H1 (cell line): ENCODE results near the gene SERPINA1. TPM values are rescaled to one million over a fixed set of nuclear protein-coding genes. Genes with fewer than 3 reads are reported as not detected.

Experiments
- CTCF ChIA-PET: fragments of 300-600 bp; sonication (Branson Sonifier 250); formaldehyde crosslinking; loops from one replicate; lab custom pipeline; 2021; ENCODE audit not compliant: partially characterized antibody; lab: Charles Lee
- POLR2A ChIA-PET: fragments of 300-600 bp; sonication (Branson Sonifier 250); formaldehyde crosslinking; loops from one replicate; lab custom pipeline; 2021; ENCODE audit warnings: inconsistent platforms; ENCODE audit not compliant: partially characterized antibody; lab: Charles Lee
- DNase-seq, 2 experiments: peaks; one replicate each; pipeline versions ENCODE4 v3.0.0 to v3.0.0-alpha.2; 2010 to 2022; ENCODE audit warnings: low spot score in 2 of 2, low read depth in 1 of 2, mixed read lengths in 1 of 2
- FAIRE-seq: peaks from 2 replicates; lab custom pipeline; 2011; peaks lifted over from hg19 to GRCh38; lab: Jason Lieb, UNC
- H2AFZ ChIP-seq: 2 replicates; pipeline ENCODE4 v1.8.1; 2012; ENCODE audit warnings: low read length, inconsistent platforms
- H2AK5ac ChIP-seq: 2 replicates; pipeline ENCODE4 v1.6.1; 2013; ENCODE audit warnings: low read depth, low read length
- H2BK120ac ChIP-seq: replicated peaks from 2 replicates; pipeline ENCODE3; 2013; ENCODE audit warnings: low read depth, low read length, inconsistent platforms
- H2BK12ac ChIP-seq: 2 replicates; pipeline ENCODE4 v1.6.1; 2013; ENCODE audit warnings: low read depth, low read length
- H2BK15ac ChIP-seq: 2 replicates; pipeline ENCODE4 v1.6.1; 2013; ENCODE audit warnings: low read length
- H2BK20ac ChIP-seq: 2 replicates; pipeline ENCODE4 v1.6.1; 2013; ENCODE audit warnings: low read length
- H2BK5ac ChIP-seq: 2 replicates; pipeline ENCODE4 v1.6.1; 2013; ENCODE audit warnings: low read depth, low read length
- H3K14ac ChIP-seq: 2 replicates; pipeline ENCODE4 v1.6.1; 2013; ENCODE audit warnings: inconsistent platforms; ENCODE audit not compliant: insufficient read length
- H3K18ac ChIP-seq: 2 replicates; pipeline ENCODE4 v1.6.1; 2013; ENCODE audit warnings: low read length; ENCODE audit errors: extremely low read depth
- H3K23ac ChIP-seq: 2 replicates; pipeline ENCODE4 v1.6.1; 2013; ENCODE audit warnings: inconsistent platforms; ENCODE audit not compliant: insufficient read length
- H3K23me2 ChIP-seq: 2 replicates; pipeline ENCODE4 v1.6.1; 2013; ENCODE audit warnings: low read depth, low read length
- H3K27ac ChIP-seq: 2 replicates; pipeline ENCODE4 v1.6.1; 2011; ENCODE audit warnings: low read depth, low read length, inconsistent platforms
- H3K27me3 ChIP-seq, 4 experiments: replicated peaks in 1 of 4; 1 replicate in 1 of 4; 2 replicates in 3 of 4; pipeline versions ENCODE4 v1.6.1 to v1.8.1; 2011 to 2013; ENCODE audit warnings: low read length in 3 of 4, mild to moderate bottlenecking in 3 of 4, inconsistent platforms in 2 of 4, mixed read lengths in 2 of 4, moderate library complexity in 1 of 4; ENCODE audit not compliant: control insufficient read depth in 3 of 4, insufficient read depth in 3 of 4; ENCODE audit errors: extremely low read depth in 1 of 4
- H3K36me3 ChIP-seq, 4 experiments: 2 replicates each; pipeline versions ENCODE4 v1.6.1 to v1.8.1; 2011 to 2013; ENCODE audit warnings: mild to moderate bottlenecking in 4 of 4, low read length in 3 of 4, moderate library complexity in 2 of 4, control low read depth in 1 of 4, inconsistent platforms in 1 of 4; ENCODE audit not compliant: insufficient read depth in 4 of 4, control insufficient read depth in 2 of 4
- H3K4ac ChIP-seq: replicated peaks from 2 replicates; pipeline ENCODE3; 2013; ENCODE audit warnings: low read length, low read depth, mixed read lengths, inconsistent platforms; ENCODE audit not compliant: insufficient read length
- H3K4me1 ChIP-seq, 4 experiments: replicated peaks in 1 of 4; 1 replicate in 1 of 4; 2 replicates in 3 of 4; pipeline versions ENCODE4 v1.6.1 to v1.8.1; 2011 to 2013; ENCODE audit warnings: low read length in 3 of 4, inconsistent platforms in 2 of 4, mixed read lengths in 1 of 4; ENCODE audit not compliant: insufficient read depth in 4 of 4, control insufficient read depth in 3 of 4
- H3K4me2 ChIP-seq, 2 experiments: 2 replicates each; pipeline versions ENCODE4 v1.6.1 to v1.8.1; 2011 to 2013; ENCODE audit warnings: low read depth in 2 of 2, low read length in 2 of 2, control low read depth in 1 of 2, inconsistent platforms in 1 of 2, mild to moderate bottlenecking in 1 of 2; ENCODE audit not compliant: insufficient read depth in 1 of 2
- H3K4me3 ChIP-seq, 4 experiments: fragments of 200-600, 300-600 bp in 1 of 4; sonication (generic), shearing (Covaris generic), sonication (Bioruptor Twin) in 1 of 4; 2 replicates each; pipeline versions ENCODE4 v1.5.1 to v1.8.1; 2011 to 2016; ENCODE audit warnings: low read length in 4 of 4, low read depth in 3 of 4, control low read depth in 2 of 4, inconsistent platforms in 2 of 4, mild to moderate bottlenecking in 2 of 4, mixed read lengths in 1 of 4, moderate library complexity in 1 of 4; ENCODE audit not compliant: insufficient read depth in 2 of 4; ENCODE audit errors: extremely low read depth in 1 of 4
- H3K56ac ChIP-seq: replicated peaks from 2 replicates; pipeline ENCODE3; 2013; ENCODE audit warnings: low read depth, mild to moderate bottlenecking, mixed read lengths, low read length, inconsistent platforms; ENCODE audit not compliant: insufficient read length
- H3K79me1 ChIP-seq: 2 replicates; pipeline ENCODE4 v1.6.1; 2013; ENCODE audit warnings: low read depth, low read length, control low read depth
- H3K79me2 ChIP-seq, 2 experiments: 2 replicates each; pipeline versions ENCODE4 v1.6.1 to v1.8.1; 2012 to 2013; ENCODE audit warnings: low read length in 2 of 2, mild to moderate bottlenecking in 2 of 2, inconsistent platforms in 1 of 2; ENCODE audit not compliant: insufficient read depth in 2 of 2, control insufficient read depth in 1 of 2
- H3K9ac ChIP-seq, 4 experiments: replicated peaks in 1 of 4; 1 replicate in 1 of 4; 2 replicates in 3 of 4; pipeline versions ENCODE4 v1.6.1 to v1.8.1; 2011 to 2013; ENCODE audit warnings: low read depth in 3 of 4, low read length in 3 of 4, control low read depth in 2 of 4, mild to moderate bottlenecking in 2 of 4, moderate library complexity in 2 of 4, inconsistent platforms in 1 of 4; ENCODE audit errors: extremely low read depth in 1 of 4
- H3K9me3 ChIP-seq, 2 experiments: 2 replicates each; pipeline versions ENCODE4 v1.6.1 to v1.8.1; 2012 to 2013; ENCODE audit warnings: mild to moderate bottlenecking in 2 of 2, moderate library complexity in 2 of 2, control low read depth in 1 of 2, inconsistent platforms in 1 of 2, low read depth in 1 of 2, low read length in 1 of 2, mixed read lengths in 1 of 2; ENCODE audit not compliant: insufficient read depth in 2 of 2
- H4K20me1 ChIP-seq, 2 experiments: replicated peaks in 1 of 2; 2 replicates each; pipeline versions ENCODE3 to v1.8.1; 2011 to 2013; ENCODE audit warnings: inconsistent platforms in 2 of 2, low read length in 2 of 2, mild to moderate bottlenecking in 1 of 2; ENCODE audit not compliant: insufficient read depth in 2 of 2, control insufficient read depth in 1 of 2
- H4K5ac ChIP-seq: 2 replicates; pipeline ENCODE4 v1.6.1; 2013; ENCODE audit warnings: low read length, low read depth, mixed read lengths, inconsistent platforms; ENCODE audit not compliant: insufficient read length
- H4K8ac ChIP-seq: 2 replicates; pipeline ENCODE4 v1.8.0; 2013; ENCODE audit warnings: mild to moderate bottlenecking, moderate library complexity, low read length, inconsistent platforms; ENCODE audit not compliant: insufficient read depth; ENCODE audit errors: extremely low read depth
- H4K91ac ChIP-seq: replicated peaks from 2 replicates; pipeline ENCODE3; 2013; ENCODE audit warnings: low read length, mixed read lengths, inconsistent platforms; ENCODE audit not compliant: insufficient read length
- CREB1 ChIP-seq: IDR thresholded peaks from 2 replicates; pipeline ENCODE4 v1.6.1; 2012; ENCODE audit warnings: inconsistent platforms
- KDM1A ChIP-seq: fragments of 200-600, 300-600 bp; sonication (generic); IDR thresholded peaks from 2 replicates; pipeline ENCODE4 v1.7.1; 2016; ENCODE audit warnings: mild to moderate bottlenecking, low read length, borderline replicate concordance
- NRF1 ChIP-seq: IDR thresholded peaks from 2 replicates; pipeline ENCODE4 v1.6.1; 2011; ENCODE audit warnings: mild to moderate bottlenecking, low read depth, low read length, improper control_type of control experiment
- RXRA ChIP-seq: IDR thresholded peaks from 2 replicates; pipeline ENCODE4 v1.6.1; 2011; ENCODE audit warnings: low read depth, mild to moderate bottlenecking, low read length, moderate library complexity; ENCODE audit not compliant: insufficient read depth
- SP1 ChIP-seq: IDR thresholded peaks from 2 replicates; pipeline ENCODE4 v1.6.1; 2011; ENCODE audit warnings: low read depth, low read length
- SP2 ChIP-seq: IDR thresholded peaks from 2 replicates; pipeline ENCODE4 v1.6.1; 2012; ENCODE audit warnings: mild to moderate bottlenecking, low read length, inconsistent platforms
- SUZ12 ChIP-seq: fragments of 200-600 bp; sonication (generic); IDR thresholded peaks from 2 replicates; pipeline ENCODE4 v1.6.1; 2012; ENCODE audit warnings: mild to moderate bottlenecking, inconsistent platforms, low read length, moderate library complexity, mixed read lengths
- WGBS, 2 experiments: shearing (Covaris generic) in 1 of 2; methylation state at CpG; one replicate each; pipeline versions ENCODE4 v1.1.6 to v1.1.7; 2013 to 2015; ENCODE audit warnings: low lambda C conversion rate in 2 of 2, mixed read lengths in 2 of 2, inconsistent platforms in 1 of 2, low coverage in 1 of 2, missing lambda C conversion rate in 1 of 2; ENCODE audit not compliant: insufficient replicate concordance in 2 of 2, insufficient coverage in 1 of 2, insufficient read length in 1 of 2; ENCODE audit errors: extremely low coverage in 1 of 2, missing lambda C conversion rate in 1 of 2; 5-methylcytosine and 5-hydroxymethylcytosine counted together
- polyA plus RNA-seq, 7 experiments: library from polyadenylated mRNA; depleted of rRNA in 3 of 7; stranded (reverse) in 5 of 7; unstranded in 2 of 7; fragments of >200 nt in 5 of 7; fragments of 200-250 nt in 2 of 7; gene quantifications; 1 replicate in 5 of 7; 2 replicates in 1 of 7; 4 replicates in 1 of 7; pipeline versions ENCODE4 v1.2.1 to v1.2.3, GENCODE V29; 2011 to 2013; ENCODE audit warnings: missing spikeins in 2 of 7, mixed read lengths in 2 of 7
- total RNA-seq: library from RNA; stranded (reverse); fragmentation: NEBNext Ultra II Directional; extraction: Animal tissue kit (Norgen Biotek cat#: 25700); gene quantifications from 2 replicates; pipeline ENCODE4 v1.2.1, GENCODE V29; 2021

Gene SERPINA1
- total and polyA plus RNA-seq, 2 of the 8 experiments (the other 6 are each of a cell fraction or from before 2014, with no cell fraction given) = 0.08 TPM; not detected in 1

DNA sequence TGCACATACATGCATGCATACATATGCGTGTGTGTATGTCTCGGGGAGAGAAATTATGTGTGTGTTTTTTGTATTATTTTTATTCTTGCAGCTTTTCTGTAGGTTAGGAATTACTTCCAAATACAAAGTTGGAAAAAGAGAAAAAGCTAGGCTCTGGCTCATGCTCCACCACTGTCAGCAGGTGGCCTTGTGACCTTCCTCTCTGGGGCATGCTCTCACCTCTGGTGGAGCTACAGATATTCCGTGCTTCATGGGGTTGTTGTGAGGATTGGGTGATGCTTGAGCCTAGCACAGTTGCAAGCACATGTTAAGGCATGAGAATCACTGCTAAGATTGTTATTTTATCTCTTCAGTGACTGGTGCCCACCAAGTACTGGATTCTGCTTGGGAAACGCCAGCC is 58.5 kb downstream of the SERPINA1 start:
- ChIA-PET POLR2A (no interaction called here), CTCF (interaction anchor here (0.6 to 3.9 kb wide), 2 partner anchors 22 to 84 kb away, joined by 3 to 13 read pairs; no protein-coding TSS in a partner anchor)
- no peak overlapping the region for H2BK120ac ChIP-seq
- no peak overlapping the region for H4K5ac ChIP-seq
- no peak overlapping the region for H2BK12ac ChIP-seq
- no peaks in the 10 kb centered on the region for H4K20me1 ChIP-seq
- no peak overlapping the region for H4K8ac ChIP-seq
- H3K4me1 ChIP-seq = no peaks in the 10 kb centered on the region
- no peak overlapping the region for H3K4me3 ChIP-seq
- no peak overlapping the region for H3K4ac ChIP-seq
- H3K9ac ChIP-seq = no peak overlapping the region
- H3K27me3 ChIP-seq = 0 out of 7 replicates have a peak, but pooled peaks cover 0 to 2% (median 0%) of the 10 kb centered on the region in 4 experiments
- no peak overlapping the region for H2BK5ac ChIP-seq
- no peaks in the 10 kb centered on the region for H3K36me3 ChIP-seq
- no peaks in the 10 kb centered on the region for H3K79me1 ChIP-seq
- no peak overlapping the region for H3K27ac ChIP-seq
- H3K23me2 ChIP-seq = no peaks in the 10 kb centered on the region
- 95% methylated on average over 4 of the region's 4 CpGs; no CpG with 5 or more reads in 1 of the 2 experiments for WGBS, 2 experiments
- no peak overlapping the region for H2AFZ ChIP-seq
- H3K14ac ChIP-seq = no peak overlapping the region
- no peak overlapping the region for H3K56ac ChIP-seq
- H3K9me3 ChIP-seq = no peaks in the 10 kb centered on the region
- TF ChIP-seq SUZ12 (no peak), SP2 (no peak), CREB1 (no peak), NRF1 (no peak), SP1 (no peak), RXRA (no peak), KDM1A (no peak)
- no peak for DNase-seq
- H2BK15ac ChIP-seq = no peak overlapping the region
- no peaks in the 10 kb centered on the region for H3K79me2 ChIP-seq
- H3K23ac ChIP-seq = no peak overlapping the region
- no peak overlapping the region for H2AK5ac ChIP-seq
- H2BK20ac ChIP-seq = no peak overlapping the region
- H3K18ac ChIP-seq = no peak overlapping the region
- no peak overlapping the region for H3K4me2 ChIP-seq
- no peak for FAIRE-seq
- H4K91ac ChIP-seq = no peak overlapping the region
